Daoy (cell line): ENCODE data around the gene SULT4A1. TPM values are rescaled to one million over a fixed set of nuclear protein-coding genes. Genes with fewer than 3 reads are reported as not detected.

Experiments
- DNase-seq: peaks from one replicate; pipeline ENCODE4 v3.0.0-alpha.2; 2015; ENCODE audit warnings: low read depth
- total RNA-seq: library from RNA; depleted of rRNA; stranded (reverse); fragments of >200 nt; shearing (Covaris generic); gene quantifications from 2 replicates; pipeline ENCODE4 v1.2.3, GENCODE V29; 2014

The SULT4A1 gene
- total RNA-seq, 1 experiment from 2014 or later: 2.2 TPM

- peak; percentile 52 for DNase-seq
Observed at GRCh38 chr22:43861529-43861928, 784 bp downstream of the SULT4A1 start.

GRCh38 chr22:43860831-43861230 lies 1.5 kb downstream of the SULT4A1 start:
- DNase-seq: peak; percentile 52

- no peak for DNase-seq
Observed at GRCh38 chr22:43860126-43860525, 2.2 kb downstream of the SULT4A1 start.

DNA sequence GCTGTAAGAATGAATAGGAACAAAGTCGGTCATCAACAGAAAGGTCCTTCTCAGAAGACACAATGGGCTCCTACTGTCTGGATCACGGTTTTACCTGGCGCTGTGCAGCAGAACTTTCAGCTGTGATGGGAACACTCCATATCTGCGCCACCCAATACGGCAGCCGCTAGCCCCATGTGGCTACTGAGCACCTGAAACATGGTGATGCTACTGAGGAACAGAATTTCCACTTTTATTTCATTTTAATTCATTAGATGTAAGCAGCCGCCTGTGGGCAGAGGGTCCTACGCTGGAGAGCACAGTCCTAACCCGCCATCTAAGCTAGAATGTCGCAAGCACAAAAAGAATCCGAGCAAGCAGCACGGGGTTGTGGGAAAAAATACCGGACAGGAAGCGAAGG lies 2.7 kb downstream of the SULT4A1 start:
- DNase-seq: no peak

GRCh38 chr22:43859176-43859575 lies 3.1 kb downstream of the SULT4A1 start:
- no peak for DNase-seq

DNA sequence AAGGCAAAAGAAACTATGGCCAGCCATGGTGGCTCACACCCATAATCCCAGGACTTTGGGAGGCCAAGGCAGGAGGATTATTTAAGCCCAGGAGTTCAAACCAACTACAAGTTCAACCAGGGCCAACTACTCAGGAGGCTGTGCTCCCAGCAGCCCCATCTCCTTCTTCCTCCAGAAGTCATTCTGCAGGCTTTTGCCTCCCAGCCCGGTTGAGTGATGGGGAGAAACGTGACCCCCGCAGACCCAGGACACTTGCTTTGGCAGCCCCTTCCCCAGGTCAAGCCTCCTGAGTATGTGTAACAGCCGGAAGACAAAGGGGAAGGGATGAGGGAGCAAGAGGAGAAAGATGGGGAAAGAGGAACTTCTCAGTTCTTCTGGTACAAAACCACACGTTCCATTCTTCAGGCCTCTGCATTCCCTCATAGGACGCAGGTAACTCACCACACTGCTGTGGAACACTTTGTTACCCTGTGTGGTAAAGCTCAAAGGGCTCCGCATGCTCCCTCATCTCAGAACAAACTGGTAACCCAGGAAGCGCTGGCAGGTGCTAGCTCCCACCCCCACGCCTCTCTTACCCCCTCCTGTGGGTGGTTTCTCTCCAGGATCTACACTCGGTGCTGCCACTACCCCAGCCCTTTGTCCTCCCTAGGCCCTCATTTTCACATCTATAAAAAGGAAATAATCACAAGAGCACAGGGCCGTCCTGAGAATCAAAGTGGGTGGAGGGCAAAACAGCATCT lies 4.0 kb downstream of the SULT4A1 start:
- DNase-seq: no peak

GRCh38 chr22:43857367-43857766 lies 4.9 kb downstream of the SULT4A1 start:
- no peak for DNase-seq

- no peak for DNase-seq
Observed at GRCh38 chr22:43855431-43855830, 6.9 kb downstream of the SULT4A1 start.

- no peak for DNase-seq
Observed at GRCh38 chr22:43854786-43855271, 7.5 kb downstream of the SULT4A1 start.

DNA sequence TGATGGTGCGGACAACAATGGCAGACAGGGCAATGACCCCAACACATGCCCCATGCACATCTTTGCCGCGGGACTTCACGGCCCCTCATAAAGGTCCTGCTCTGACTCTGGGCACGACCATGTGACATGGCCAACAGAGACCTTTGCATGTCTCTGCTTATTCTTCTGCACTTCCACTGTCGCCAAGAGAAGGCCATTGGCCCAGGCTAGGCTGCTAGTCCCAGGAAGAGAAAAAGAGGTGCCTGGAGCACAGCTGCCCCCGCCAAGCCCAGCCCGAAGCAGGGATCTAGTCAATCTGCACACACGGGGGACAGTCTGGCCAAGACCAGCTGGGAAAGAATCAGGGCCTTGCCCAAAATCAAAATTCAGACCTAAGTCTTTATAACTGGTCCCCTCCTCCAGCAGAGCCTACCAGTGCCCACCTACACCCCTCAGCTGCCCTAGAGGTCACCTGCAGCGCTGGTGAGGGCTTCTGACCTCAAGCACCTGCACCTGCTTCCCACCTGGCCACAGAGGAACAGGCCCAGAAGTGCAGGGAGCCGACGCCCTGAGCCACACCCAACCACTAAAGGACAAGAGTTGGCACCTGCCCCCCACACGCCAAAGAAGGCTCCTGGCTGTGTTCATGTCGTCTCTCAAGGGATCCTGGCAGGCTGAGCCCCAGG lies 8.1 kb downstream of the SULT4A1 start:
- no peak for DNase-seq

DNA sequence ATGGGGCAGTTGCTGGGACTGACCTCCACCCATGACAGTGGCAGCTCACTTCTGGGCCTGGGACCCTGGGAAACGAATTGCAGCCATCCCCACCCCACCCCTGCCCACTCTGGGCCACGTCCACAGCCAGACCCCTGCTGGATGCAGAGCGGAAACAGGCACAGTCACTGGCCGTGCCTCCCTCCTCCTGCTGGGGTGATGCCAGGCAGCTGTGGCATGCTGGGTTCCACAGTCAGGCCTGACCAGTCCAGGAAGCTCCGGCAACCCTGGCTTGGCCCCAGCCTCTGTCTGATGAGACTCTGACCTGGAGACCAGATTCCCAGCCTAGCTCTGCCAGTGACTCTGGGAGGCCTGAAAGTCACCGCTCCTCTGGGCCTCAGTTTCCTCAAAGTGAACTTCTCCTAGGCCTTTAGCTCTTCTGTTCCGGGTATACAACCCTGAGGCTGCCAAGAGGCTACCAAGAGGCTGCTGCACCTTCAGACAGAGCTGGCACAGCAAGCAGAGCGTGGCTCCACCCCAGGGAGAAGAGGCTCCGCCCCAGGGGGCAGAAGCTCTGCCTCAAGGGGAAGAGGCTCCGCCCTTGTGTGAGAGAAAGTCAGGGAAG lies 8.9 kb downstream of the SULT4A1 start:
- peak; percentile 51 for DNase-seq

DNA sequence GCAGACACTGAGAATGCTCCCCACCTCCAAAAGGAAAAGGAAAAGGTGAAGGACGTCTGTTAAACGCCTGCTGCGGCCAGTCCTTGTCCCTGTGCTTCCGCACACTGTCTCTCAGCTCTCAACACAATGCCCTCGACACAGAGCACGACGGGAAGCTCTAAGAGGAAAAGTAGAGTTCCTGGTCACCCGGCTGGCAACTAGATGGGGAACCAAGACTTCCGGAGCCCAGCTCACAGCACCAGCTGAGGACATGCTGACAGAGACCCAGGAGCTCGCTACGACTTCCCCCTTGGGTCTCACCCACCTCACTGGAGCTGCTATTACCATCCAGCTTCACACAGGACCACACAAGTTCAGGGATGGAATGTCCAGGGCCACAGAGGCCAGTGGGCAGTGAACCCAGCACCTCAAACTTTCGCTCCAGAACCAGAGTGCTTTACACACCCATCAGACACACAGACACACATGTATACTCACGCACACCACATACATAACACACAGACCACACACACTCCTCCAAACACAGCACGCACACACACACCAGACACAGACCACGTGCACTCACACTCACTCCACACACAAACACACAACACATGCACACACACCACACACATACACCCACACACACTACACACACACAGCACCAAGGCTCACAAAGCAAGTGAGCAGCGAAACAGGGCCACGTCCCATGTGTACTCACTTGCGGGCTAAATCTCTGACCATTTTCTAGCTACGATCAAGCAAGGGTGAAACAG lies 9.6 kb downstream of the SULT4A1 start:
- DNase-seq: no peak

DNA sequence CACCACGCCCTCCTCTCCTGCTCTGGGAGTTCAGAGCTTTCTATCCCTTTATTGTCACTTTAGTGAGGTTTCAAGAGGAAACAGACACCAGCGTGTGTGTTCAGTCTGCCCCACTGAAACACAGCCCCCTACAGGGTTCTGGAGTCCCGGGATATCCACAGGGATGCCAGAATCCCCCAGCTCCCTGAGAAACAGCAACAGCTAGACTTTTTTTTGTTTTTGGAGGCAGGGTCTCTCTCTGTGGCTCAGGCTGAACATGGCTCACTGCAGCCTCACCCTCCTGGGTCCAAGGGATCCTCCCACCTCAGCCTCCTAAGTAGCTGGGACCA lies 10.4 kb downstream of the SULT4A1 start:
- no peak for DNase-seq

- DNase-seq: no peak
Observed at GRCh38 chr22:43851058-43851978, 11.0 kb downstream of the SULT4A1 start.

DNA sequence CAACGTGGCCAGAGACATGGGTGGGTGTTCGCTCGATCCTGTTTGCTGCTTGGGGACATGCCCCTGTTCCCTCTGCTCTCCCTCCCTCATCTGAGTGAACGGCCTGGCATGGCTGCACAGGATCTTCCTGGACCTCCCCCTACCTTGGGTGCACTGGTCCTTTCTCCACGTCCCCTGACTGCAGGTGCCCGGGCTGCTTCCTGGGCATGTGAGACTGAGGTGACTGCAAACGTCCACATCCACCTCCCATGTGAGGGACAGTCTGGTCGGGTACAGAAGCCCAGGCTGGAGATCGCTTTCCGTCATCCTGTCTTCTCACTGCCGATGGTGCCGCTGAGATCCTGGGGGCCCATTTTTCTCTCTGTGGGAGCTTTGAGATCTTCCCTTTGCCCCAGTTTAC lies 11.8 kb downstream of the SULT4A1 start:
- DNase-seq: no peak

GRCh38 chr22:43849731-43850130 lies 12.6 kb downstream of the SULT4A1 start:
- DNase-seq: no peak

- DNase-seq: peak; percentile 41
Observed at GRCh38 chr22:43848366-43849171, 13.7 kb downstream of the SULT4A1 start.

DNA sequence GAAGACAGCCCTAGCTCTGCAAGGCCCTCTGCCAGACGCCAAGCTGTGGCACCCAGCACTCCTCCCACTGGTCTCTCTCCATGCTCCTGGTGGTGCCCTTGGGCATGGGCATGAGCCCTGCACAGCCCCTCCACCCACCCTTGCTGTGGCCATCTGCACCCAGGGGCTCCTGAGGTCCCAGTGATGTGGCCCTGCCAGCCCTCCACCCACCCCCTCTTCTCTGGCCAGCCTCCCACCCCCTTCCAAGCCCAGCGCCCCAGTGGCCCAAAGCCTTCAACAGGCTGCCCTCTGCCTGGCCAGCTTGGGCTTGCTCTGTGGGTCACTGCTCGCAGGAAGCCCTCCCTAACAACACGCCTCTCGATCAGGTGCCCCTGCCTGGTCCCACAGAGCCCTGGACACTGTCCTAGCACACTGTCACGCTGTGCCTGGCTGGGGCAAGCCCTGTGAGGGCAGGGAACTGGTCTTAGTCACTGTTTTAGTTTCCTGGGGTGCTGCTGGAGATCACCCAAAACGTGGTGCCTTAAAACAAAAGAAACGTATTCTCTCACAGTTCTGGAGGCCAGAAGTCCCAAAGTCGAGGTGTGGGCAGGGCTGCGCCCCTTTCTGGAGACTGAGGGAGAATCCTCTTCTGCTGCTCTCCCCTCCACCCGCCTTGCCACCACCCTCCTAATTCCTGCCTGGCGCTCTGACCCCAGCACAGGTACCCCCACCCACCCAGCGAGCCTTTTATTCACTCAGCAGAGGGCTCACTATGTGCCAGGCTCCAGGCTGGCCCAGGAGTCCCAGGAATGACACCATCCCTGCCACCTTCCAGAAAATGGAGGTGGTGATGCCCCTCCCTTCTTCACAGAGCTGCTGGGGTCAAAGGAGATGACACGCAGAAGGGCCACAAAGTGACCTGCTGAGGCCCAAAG lies 14.7 kb downstream of the SULT4A1 start:
- DNase-seq: no peak

- no peak for DNase-seq
Observed at GRCh38 chr22:43846966-43847365, 15.3 kb downstream of the SULT4A1 start.
